GM23338 (cell line): ENCODE results near the gene EFHC2.

Experiments used
- CREB1 ChIP-seq: fragments of 250-450 bp; sonication (Bioruptor Pico); IDR thresholded peaks from 2 replicates; pipeline ENCODE4 v1.5.0; 2020; ENCODE audit warnings: low read depth, mild to moderate bottlenecking, moderate library complexity
- EZH2 ChIP-seq: fragments of 200-600 bp; sonication (generic); IDR thresholded peaks from one replicate; pipeline ENCODE4 v1.8.0; 2017; ENCODE audit warnings: antibody characterized with exemption, mild to moderate bottlenecking, low read depth; ENCODE audit not compliant: unreplicated experiment
- EZH2phosphoT487 ChIP-seq: fragments of 200-600 bp; sonication (generic); IDR thresholded peaks from one replicate; pipeline ENCODE4 v1.8.1; 2018; ENCODE audit warnings: antibody characterized with exemption; ENCODE audit not compliant: unreplicated experiment
- JUNB ChIP-seq: IDR thresholded peaks from one replicate; pipeline ENCODE4 v1.6.1; 2016; ENCODE audit warnings: antibody characterized with exemption; ENCODE audit not compliant: unreplicated experiment
- POLR2AphosphoS5 ChIP-seq: IDR thresholded peaks from 2 replicates; pipeline ENCODE4 v1.6.1; 2016; ENCODE audit warnings: antibody characterized with exemption, low read depth
- STAT1 ChIP-seq: IDR thresholded peaks from one replicate; pipeline ENCODE4 v1.6.1; 2016; ENCODE audit warnings: antibody characterized with exemption; ENCODE audit not compliant: unreplicated experiment
- TF ChIP-seq, protein P1 (sequence below), 2 experiments: fragments of 200-600 bp in 1 of 2; sonication (generic) in 1 of 2; conservative IDR thresholded peaks; 2 replicates each; pipeline versions ENCODE4 v1.5.1 to v1.6.1; 2016 to 2017; ENCODE audit warnings: antibody characterized with exemption in 2 of 2, low read depth in 2 of 2, mild to moderate bottlenecking in 2 of 2, moderate library complexity in 1 of 2
- TF ChIP-seq, protein P2 (sequence below): IDR thresholded peaks from 2 replicates; pipeline ENCODE4 v1.6.1; 2016; ENCODE audit warnings: antibody characterized with exemption
- TF ChIP-seq, protein P3 (sequence below): IDR thresholded peaks from one replicate; pipeline ENCODE4 v1.6.1; 2018; ENCODE audit warnings: antibody characterized with exemption; ENCODE audit not compliant: unreplicated experiment

DNA sequence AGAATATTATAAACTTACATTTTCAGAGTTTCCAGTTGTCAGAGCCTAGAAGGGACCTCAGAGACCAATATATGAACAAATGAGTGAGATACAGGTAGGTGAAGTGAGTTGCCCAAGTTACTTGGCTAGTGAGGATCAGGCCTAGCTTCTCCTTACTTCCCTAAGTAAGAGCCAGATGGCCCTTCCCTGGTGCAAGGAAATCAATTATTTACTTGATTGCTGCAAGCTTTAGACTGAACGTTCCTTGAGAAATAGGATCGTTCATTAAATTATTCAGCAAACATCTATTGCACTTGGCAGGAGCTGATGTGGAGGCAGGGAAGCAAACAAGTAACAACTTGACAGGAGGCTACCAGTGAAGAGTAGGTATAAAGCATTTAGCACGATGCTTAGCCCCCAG lies 117.8 kb downstream of the EFHC2 start:
- TF ChIP-seq POLR2AphosphoS5, result no peak
- TF ChIP-seq, protein P1, sequence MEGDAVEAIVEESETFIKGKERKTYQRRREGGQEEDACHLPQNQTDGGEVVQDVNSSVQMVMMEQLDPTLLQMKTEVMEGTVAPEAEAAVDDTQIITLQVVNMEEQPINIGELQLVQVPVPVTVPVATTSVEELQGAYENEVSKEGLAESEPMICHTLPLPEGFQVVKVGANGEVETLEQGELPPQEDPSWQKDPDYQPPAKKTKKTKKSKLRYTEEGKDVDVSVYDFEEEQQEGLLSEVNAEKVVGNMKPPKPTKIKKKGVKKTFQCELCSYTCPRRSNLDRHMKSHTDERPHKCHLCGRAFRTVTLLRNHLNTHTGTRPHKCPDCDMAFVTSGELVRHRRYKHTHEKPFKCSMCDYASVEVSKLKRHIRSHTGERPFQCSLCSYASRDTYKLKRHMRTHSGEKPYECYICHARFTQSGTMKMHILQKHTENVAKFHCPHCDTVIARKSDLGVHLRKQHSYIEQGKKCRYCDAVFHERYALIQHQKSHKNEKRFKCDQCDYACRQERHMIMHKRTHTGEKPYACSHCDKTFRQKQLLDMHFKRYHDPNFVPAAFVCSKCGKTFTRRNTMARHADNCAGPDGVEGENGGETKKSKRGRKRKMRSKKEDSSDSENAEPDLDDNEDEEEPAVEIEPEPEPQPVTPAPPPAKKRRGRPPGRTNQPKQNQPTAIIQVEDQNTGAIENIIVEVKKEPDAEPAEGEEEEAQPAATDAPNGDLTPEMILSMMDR (conservative IDR thresholded peaks at IDR 0.05; ENCODE audit: low read depth in 2 of 2), result no peak
- no peak for TF ChIP-seq EZH2phosphoT487
- TF ChIP-seq EZH2, result no peak
- TF ChIP-seq JUNB, result no peak
- TF ChIP-seq CREB1, result no peak
- TF ChIP-seq, protein P2, sequence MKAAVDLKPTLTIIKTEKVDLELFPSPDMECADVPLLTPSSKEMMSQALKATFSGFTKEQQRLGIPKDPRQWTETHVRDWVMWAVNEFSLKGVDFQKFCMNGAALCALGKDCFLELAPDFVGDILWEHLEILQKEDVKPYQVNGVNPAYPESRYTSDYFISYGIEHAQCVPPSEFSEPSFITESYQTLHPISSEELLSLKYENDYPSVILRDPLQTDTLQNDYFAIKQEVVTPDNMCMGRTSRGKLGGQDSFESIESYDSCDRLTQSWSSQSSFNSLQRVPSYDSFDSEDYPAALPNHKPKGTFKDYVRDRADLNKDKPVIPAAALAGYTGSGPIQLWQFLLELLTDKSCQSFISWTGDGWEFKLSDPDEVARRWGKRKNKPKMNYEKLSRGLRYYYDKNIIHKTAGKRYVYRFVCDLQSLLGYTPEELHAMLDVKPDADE, result no peak
- TF ChIP-seq, protein P3, sequence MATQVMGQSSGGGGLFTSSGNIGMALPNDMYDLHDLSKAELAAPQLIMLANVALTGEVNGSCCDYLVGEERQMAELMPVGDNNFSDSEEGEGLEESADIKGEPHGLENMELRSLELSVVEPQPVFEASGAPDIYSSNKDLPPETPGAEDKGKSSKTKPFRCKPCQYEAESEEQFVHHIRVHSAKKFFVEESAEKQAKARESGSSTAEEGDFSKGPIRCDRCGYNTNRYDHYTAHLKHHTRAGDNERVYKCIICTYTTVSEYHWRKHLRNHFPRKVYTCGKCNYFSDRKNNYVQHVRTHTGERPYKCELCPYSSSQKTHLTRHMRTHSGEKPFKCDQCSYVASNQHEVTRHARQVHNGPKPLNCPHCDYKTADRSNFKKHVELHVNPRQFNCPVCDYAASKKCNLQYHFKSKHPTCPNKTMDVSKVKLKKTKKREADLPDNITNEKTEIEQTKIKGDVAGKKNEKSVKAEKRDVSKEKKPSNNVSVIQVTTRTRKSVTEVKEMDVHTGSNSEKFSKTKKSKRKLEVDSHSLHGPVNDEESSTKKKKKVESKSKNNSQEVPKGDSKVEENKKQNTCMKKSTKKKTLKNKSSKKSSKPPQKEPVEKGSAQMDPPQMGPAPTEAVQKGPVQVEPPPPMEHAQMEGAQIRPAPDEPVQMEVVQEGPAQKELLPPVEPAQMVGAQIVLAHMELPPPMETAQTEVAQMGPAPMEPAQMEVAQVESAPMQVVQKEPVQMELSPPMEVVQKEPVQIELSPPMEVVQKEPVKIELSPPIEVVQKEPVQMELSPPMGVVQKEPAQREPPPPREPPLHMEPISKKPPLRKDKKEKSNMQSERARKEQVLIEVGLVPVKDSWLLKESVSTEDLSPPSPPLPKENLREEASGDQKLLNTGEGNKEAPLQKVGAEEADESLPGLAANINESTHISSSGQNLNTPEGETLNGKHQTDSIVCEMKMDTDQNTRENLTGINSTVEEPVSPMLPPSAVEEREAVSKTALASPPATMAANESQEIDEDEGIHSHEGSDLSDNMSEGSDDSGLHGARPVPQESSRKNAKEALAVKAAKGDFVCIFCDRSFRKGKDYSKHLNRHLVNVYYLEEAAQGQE, result no peak
- no peak for TF ChIP-seq STAT1
